ENCODE results near the gene NF2.

GRCh38 chr22:29607426-29607825, 4.0 kb downstream of the NF2 start:
- TF ChIP-seq CTCF (IDR thresholded peaks at IDR 0.05) = no peak
- no peak for TF ChIP-seq ZFX (IDR thresholded peaks at IDR 0.05; ENCODE audit: borderline replicate concordance)
